Osteoblast (primary cell): Measurements from ENCODE around the gene DNAJC6. TPM values are rescaled to one million over a fixed set of nuclear protein-coding genes. Genes with fewer than 3 reads are reported as not detected.

Experiments
- DNase-seq: peaks from one replicate; pipeline ENCODE4 v3.0.0; 2011; ENCODE audit warnings: low spot score, mixed read lengths; ENCODE audit not compliant: insufficient read length; ENCODE audit errors: missing footprints
- H2AFZ ChIP-seq: 2 replicates; pipeline ENCODE4 v1.6.0; 2011; ENCODE audit warnings: mild to moderate bottlenecking, low read length
- H3K27ac ChIP-seq: 2 replicates; pipeline ENCODE4 v1.5.1; 2011; ENCODE audit warnings: mild to moderate bottlenecking, low read depth, low read length, moderate library complexity
- H3K27me3 ChIP-seq: 2 replicates; pipeline ENCODE4 v1.6.0; 2012; ENCODE audit warnings: mild to moderate bottlenecking, control low read depth, inconsistent platforms, low read length, moderate library complexity; ENCODE audit not compliant: insufficient read depth
- H3K36me3 ChIP-seq: 2 replicates; pipeline ENCODE4 v1.5.1; 2011; ENCODE audit warnings: mild to moderate bottlenecking, low read length, control low read depth, moderate library complexity; ENCODE audit not compliant: insufficient read depth
- H3K4me1 ChIP-seq: 2 replicates; pipeline ENCODE4 v1.5.1; 2011; ENCODE audit warnings: mild to moderate bottlenecking, low read length, control low read depth, moderate library complexity; ENCODE audit not compliant: insufficient read depth
- H3K4me2 ChIP-seq: 2 replicates; pipeline ENCODE4 v1.6.0; 2011; ENCODE audit warnings: mild to moderate bottlenecking, low read length; ENCODE audit not compliant: insufficient read depth
- H3K4me3 ChIP-seq: fragments of 200-600 bp; sonication (generic); 3 replicates; pipeline ENCODE4 v1.5.1; 2012; ENCODE audit warnings: mild to moderate bottlenecking, low read length, inconsistent platforms; ENCODE audit not compliant: insufficient read depth
- H3K79me2 ChIP-seq: 2 replicates; pipeline ENCODE4 v1.6.0; 2012; ENCODE audit warnings: mild to moderate bottlenecking, low read length, control low read depth, inconsistent platforms; ENCODE audit not compliant: insufficient read depth
- H3K9me3 ChIP-seq: 2 replicates; pipeline ENCODE4 v1.5.1; 2011; ENCODE audit warnings: low read depth, low read length, control low read depth
- H4K20me1 ChIP-seq: 2 replicates; pipeline ENCODE4 v1.6.0; 2012; ENCODE audit warnings: mild to moderate bottlenecking, low read length, control low read depth; ENCODE audit not compliant: insufficient read depth
- CTCF ChIP-seq: IDR thresholded peaks from 2 replicates; pipeline ENCODE4 v1.5.1; 2011; ENCODE audit warnings: mild to moderate bottlenecking, low read depth, low read length, moderate library complexity; ENCODE audit errors: extremely low read depth
- total RNA-seq: library from RNA; depleted of rRNA; stranded (reverse); fragments of >200 nt; gene quantifications from 2 replicates; pipeline ENCODE4 v1.2.3, GENCODE V29; 2012

The DNAJC6 gene
- total RNA-seq, 1 donor: 10.5 TPM

GRCh38 chr1:65362545-65362944 is 53.2 kb downstream of the DNAJC6 start:
- H3K4me1 ChIP-seq: no peaks in the 10 kb centered on the region
- no peak overlapping the region for H2AFZ ChIP-seq
- TF ChIP-seq CTCF: no peak
- H3K36me3 ChIP-seq: no peaks in the 10 kb centered on the region
- H3K27me3 ChIP-seq: no peaks in the 10 kb centered on the region
- H3K79me2 ChIP-seq: no peaks in the 10 kb centered on the region
- no peak overlapping the region for H3K4me3 ChIP-seq
- H3K27ac ChIP-seq: no peak overlapping the region
- no peaks in the 10 kb centered on the region for H4K20me1 ChIP-seq
- no peak overlapping the region for H3K4me2 ChIP-seq
- no peaks in the 10 kb centered on the region for H3K9me3 ChIP-seq
- DNase-seq: no peak

- DNase-seq: no peak
- Histone ChIP-seq H3K4me1 (no peaks in the 10 kb centered on the region), H3K4me3 (no peak overlapping the region), H3K9me3 (no peaks in the 10 kb centered on the region), H2AFZ (no peak overlapping the region), H3K36me3 (no peaks in the 10 kb centered on the region), H3K27me3 (no peaks in the 10 kb centered on the region), H3K27ac (no peak overlapping the region), H4K20me1 (no peaks in the 10 kb centered on the region), H3K4me2 (no peak overlapping the region), H3K79me2 (no peaks in the 10 kb centered on the region)
- TF ChIP-seq CTCF: no peak
Measured at GRCh38 chr1:65363484-65363883, 54.1 kb downstream of the DNAJC6 start.

GRCh38 chr1:65368403-65368802 is 59.1 kb downstream of the DNAJC6 start:
- Histone ChIP-seq H2AFZ (no peak overlapping the region), H4K20me1 (no peaks in the 10 kb centered on the region), H3K27ac (no peak overlapping the region), H3K79me2 (no peaks in the 10 kb centered on the region), H3K4me3 (no peak overlapping the region), H3K4me2 (no peak overlapping the region), H3K27me3 (no peaks in the 10 kb centered on the region), H3K9me3 (no peaks in the 10 kb centered on the region), H3K36me3 (no peaks in the 10 kb centered on the region), H3K4me1 (peaks cover 4% of the 10 kb centered on the region)
- TF ChIP-seq CTCF: no peak
- DNase-seq: no peak

GRCh38 chr1:65371544-65371943 is 62.2 kb downstream of the DNAJC6 start:
- Histone ChIP-seq H3K79me2 (no peaks in the 10 kb centered on the region), H4K20me1 (no peaks in the 10 kb centered on the region), H3K4me2 (no peak overlapping the region), H3K27me3 (no peaks in the 10 kb centered on the region), H3K4me3 (no peak overlapping the region), H3K9me3 (no peaks in the 10 kb centered on the region), H3K27ac (no peak overlapping the region), H3K4me1 (peaks cover 4% of the 10 kb centered on the region), H2AFZ (no peak overlapping the region), H3K36me3 (no peaks in the 10 kb centered on the region)
- no peak for TF ChIP-seq CTCF
- DNase-seq: no peak
